Lung (tissue), 12 donors: ENCODE measurements around the gene BTBD19. TPM values are rescaled to one million over a fixed set of nuclear protein-coding genes. Genes with fewer than 3 reads are reported as not detected.

Experiments
- ATAC-seq: fragments of 200-7000 bp; cut with Tn5 transposase; one replicate; pipeline ENCODE4 v1.9.1; 2020; ENCODE audit warnings: moderate number of reproducible peaks; ENCODE audit not compliant: insufficient read depth, low FRiP score
- DNase-seq, 3 donors: peaks; one replicate each; pipeline ENCODE4 v3.0.0-alpha.2; 2013 to 2017
- H3K27ac ChIP-seq, 2 donors: one replicate each; pipeline ENCODE4 v1.5.1; 2013; ENCODE audit warnings: mild to moderate bottlenecking in 2 of 2, moderate library complexity in 2 of 2, control low read depth in 1 of 2, inconsistent platforms in 1 of 2, low read depth in 1 of 2, low read length in 1 of 2
- H3K27me3 ChIP-seq, 3 donors: one replicate each; pipeline ENCODE4 v1.5.1; 2013; ENCODE audit warnings: low read length in 2 of 3; ENCODE audit not compliant: control insufficient read depth in 3 of 3, insufficient read depth in 3 of 3
- H3K36me3 ChIP-seq, 4 donors: one replicate each; pipeline ENCODE4 v1.5.1; 2013; ENCODE audit warnings: low read length in 4 of 4, mild to moderate bottlenecking in 1 of 4, moderate library complexity in 1 of 4; ENCODE audit not compliant: control insufficient read depth in 4 of 4, insufficient read depth in 4 of 4
- H3K4me1 ChIP-seq, 5 donors: one replicate each; pipeline ENCODE4 v1.5.1; 2013; ENCODE audit warnings: low read length in 5 of 5, mild to moderate bottlenecking in 2 of 5, moderate library complexity in 1 of 5; ENCODE audit not compliant: control insufficient read depth in 5 of 5, insufficient read depth in 5 of 5
- H3K4me3 ChIP-seq: one replicate; pipeline ENCODE4 v1.5.1; 2013; ENCODE audit warnings: mild to moderate bottlenecking, control low read depth, moderate library complexity
- H3K9ac ChIP-seq, 2 donors: one replicate each; pipeline ENCODE4 v1.5.1; 2013; ENCODE audit warnings: low read length in 2 of 2, control low read depth in 1 of 2; ENCODE audit not compliant: insufficient read depth in 1 of 2
- H3K9me3 ChIP-seq, 4 donors: one replicate each; pipeline ENCODE4 v1.5.1; 2013; ENCODE audit warnings: low read length in 3 of 4, mild to moderate bottlenecking in 1 of 4, moderate library complexity in 1 of 4; ENCODE audit not compliant: control insufficient read depth in 4 of 4, insufficient read depth in 3 of 4
- CTCF ChIP-seq: IDR thresholded peaks from 2 replicates; pipeline ENCODE4 v1.5.1; 2012; ENCODE audit warnings: mild to moderate bottlenecking; ENCODE audit errors: control extremely low read depth, extremely low read depth
- WGBS, 2 donors: extraction: QIAGEN DNeasy Blood & Tissue Kit; methylation state at CpG; one replicate each; pipeline ENCODE4 v1.1.7; 2013; 5-methylcytosine and 5-hydroxymethylcytosine counted together
- polyA plus RNA-seq, 2 donors: library from polyadenylated mRNA; stranded (reverse); fragments of 200-250 nt; gene quantifications; one replicate each; pipeline ENCODE4 v1.2.1, GENCODE V29; 2013
- total RNA-seq, 2 donors: library from RNA; depleted of rRNA in 1 of 2; stranded (reverse); fragments of >200 nt in 1 of 2; gene quantifications; one replicate each; pipeline ENCODE4 v1.2.1, GENCODE V29; 2014 to 2021
- donor health status: control.
- donor health status: control.
- donor health status: Bipolar disorder and iron deficiency.
- donor health status: healthy.
- donor health status: DM: yes; HTN: yes; CAD: no.

Gene BTBD19
- total and polyA plus RNA-seq, 4 donors: 5.6 to 20.0 (median 10.4) TPM

GRCh38 chr1:44805311-44806024, 2.9 kb upstream of the BTBD19 start:
- Histone ChIP-seq H3K9ac (no peak overlapping the region), H3K4me1 (peaks cover 13 to 68% (median 34%) of the 10 kb centered on the region in 5 donors), H3K27ac (peak overlapping the region in 1 of 2 donors; percentile 100), H3K4me3 (no peak overlapping the region), H3K9me3 (no peaks in the 10 kb centered on the region), H3K36me3 (peaks cover 2 to 39% (median 10%) of the 10 kb centered on the region in 4 donors), H3K27me3 (no peaks in the 10 kb centered on the region)
- TF ChIP-seq CTCF: no peak
- 94 to 96% methylated on average over 19 to 20 of the region's 20 CpGs for WGBS, 2 donors
- no peak for ATAC-seq
- DNase-seq: no peak

GRCh38 chr1:44806025-44806703, 2.2 kb upstream of the BTBD19 start:
- Histone ChIP-seq H3K9me3 (no peaks in the 10 kb centered on the region), H3K36me3 (peaks cover 2 to 39% (median 10%) of the 10 kb centered on the region in 4 donors), H3K9ac (no peak overlapping the region), H3K4me3 (no peak overlapping the region), H3K27ac (peak overlapping the region; percentile 92 to 100), H3K27me3 (no peaks in the 10 kb centered on the region), H3K4me1 (peaks cover 13 to 70% (median 36%) of the 10 kb centered on the region in 5 donors)
- ATAC-seq (no peak), DNase-seq (no peak)
- TF ChIP-seq CTCF: no peak
- 94 to 97% methylated on average over 70 of the region's 70 CpGs for WGBS, 2 donors

GRCh38 chr1:44806704-44807363, 1.5 kb upstream of the BTBD19 start, which contains the start of gene DYNLT4:
Gene DYNLT4 (minus strand): TSS chr1:44807351. CDS start chr1:44806668, 683 bp downstream.
- 54 to 72% methylated on average over 7 of the region's 7 CpGs for WGBS, 2 donors
- H3K27me3 ChIP-seq: no peaks in the 10 kb centered on the region
- H3K36me3 ChIP-seq: peaks cover 2 to 39% (median 10%) of the 10 kb centered on the region in 4 donors
- H3K9me3 ChIP-seq: no peaks in the 10 kb centered on the region
- peaks cover 13 to 69% (median 42%) of the 10 kb centered on the region in 5 donors for H3K4me1 ChIP-seq
- DNase-seq (no peak), ATAC-seq (no peak)
- peak within 1 kb of the TSS; percentile 92 to 100 for H3K27ac ChIP-seq
- H3K4me3 ChIP-seq: no peak within 1 kb of the TSS
- no peak for TF ChIP-seq CTCF
- peak within 1 kb of the TSS; percentile 79 to 82 for H3K9ac ChIP-seq
